Neural crest cell (in vitro differentiated cells): ENCODE measurements around the gene GLDN. TPM values are rescaled to one million over a fixed set of nuclear protein-coding genes. Genes with fewer than 3 reads are reported as not detected.

Source experiments
- DNase-seq: peaks from one replicate; pipeline ENCODE4 v3.0.0; 2021; ENCODE audit warnings: low read depth, mixed read lengths, low spot score
- H3K27ac Mint-ChIP-seq: one replicate; pipeline ENCODE4 v1.8.0; 2021; ENCODE audit warnings: mild to moderate bottlenecking, mixed read lengths; ENCODE audit not compliant: unreplicated experiment
- H3K27me3 Mint-ChIP-seq: 2 replicates; pipeline ENCODE4 v1.8.0; 2021; ENCODE audit warnings: low read depth, mild to moderate bottlenecking, mixed read lengths
- H3K36me3 Mint-ChIP-seq: 2 replicates; pipeline ENCODE4 v1.8.0; 2021; ENCODE audit warnings: low read depth, mild to moderate bottlenecking, mixed read lengths
- H3K4me1 Mint-ChIP-seq: 2 replicates; pipeline ENCODE4 v1.8.0; 2021; ENCODE audit warnings: mixed read lengths
- H3K4me3 Mint-ChIP-seq: one replicate; pipeline ENCODE4 v1.8.0; 2021; ENCODE audit warnings: mild to moderate bottlenecking, mixed read lengths
- H3K9me3 Mint-ChIP-seq: 2 replicates; pipeline ENCODE4 v1.8.0; 2021; ENCODE audit warnings: mixed read lengths
- total RNA-seq: library from RNA; stranded (reverse); gene quantifications from 2 replicates; pipeline ENCODE4 v1.2.1, GENCODE V29; 2021
- TF ChIP-seq, protein P1 (sequence below): fragments of 200-600 bp; sonication (generic); conservative IDR thresholded peaks from 2 replicates; pipeline ENCODE4 v1.5.0; 2021; ENCODE audit warnings: antibody characterized with exemption, mild to moderate bottlenecking

The GLDN gene
- total RNA-seq, 1 donor from 2014 or later = 2.4 TPM

DNA sequence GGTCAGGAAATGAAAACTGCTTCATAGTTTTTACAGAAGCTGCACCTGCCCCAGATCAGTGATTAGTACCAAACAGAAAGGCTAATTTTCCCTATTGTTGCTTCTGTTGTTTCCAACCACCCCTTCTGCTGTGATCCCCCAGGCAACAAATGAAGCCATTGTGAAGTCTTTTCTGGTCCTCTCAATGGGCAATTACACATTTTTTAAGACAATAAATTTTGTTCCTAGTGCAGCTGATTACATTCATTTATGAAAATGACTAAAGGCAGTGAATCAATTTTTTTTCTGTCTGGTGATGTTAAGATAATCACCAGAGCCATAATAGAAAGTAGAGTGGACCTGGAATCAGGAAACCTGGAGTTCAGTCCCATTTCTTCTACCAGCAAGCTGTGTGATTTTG is 32.7 kb downstream of the GLDN start:
- DNase-seq = no peak
- H3K4me1 Mint-ChIP-seq = no peaks in the 10 kb centered on the region
- TF ChIP-seq, protein P1, sequence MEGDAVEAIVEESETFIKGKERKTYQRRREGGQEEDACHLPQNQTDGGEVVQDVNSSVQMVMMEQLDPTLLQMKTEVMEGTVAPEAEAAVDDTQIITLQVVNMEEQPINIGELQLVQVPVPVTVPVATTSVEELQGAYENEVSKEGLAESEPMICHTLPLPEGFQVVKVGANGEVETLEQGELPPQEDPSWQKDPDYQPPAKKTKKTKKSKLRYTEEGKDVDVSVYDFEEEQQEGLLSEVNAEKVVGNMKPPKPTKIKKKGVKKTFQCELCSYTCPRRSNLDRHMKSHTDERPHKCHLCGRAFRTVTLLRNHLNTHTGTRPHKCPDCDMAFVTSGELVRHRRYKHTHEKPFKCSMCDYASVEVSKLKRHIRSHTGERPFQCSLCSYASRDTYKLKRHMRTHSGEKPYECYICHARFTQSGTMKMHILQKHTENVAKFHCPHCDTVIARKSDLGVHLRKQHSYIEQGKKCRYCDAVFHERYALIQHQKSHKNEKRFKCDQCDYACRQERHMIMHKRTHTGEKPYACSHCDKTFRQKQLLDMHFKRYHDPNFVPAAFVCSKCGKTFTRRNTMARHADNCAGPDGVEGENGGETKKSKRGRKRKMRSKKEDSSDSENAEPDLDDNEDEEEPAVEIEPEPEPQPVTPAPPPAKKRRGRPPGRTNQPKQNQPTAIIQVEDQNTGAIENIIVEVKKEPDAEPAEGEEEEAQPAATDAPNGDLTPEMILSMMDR = no peak
- H3K36me3 Mint-ChIP-seq = no peaks in the 10 kb centered on the region
- no peaks in the 10 kb centered on the region for H3K9me3 Mint-ChIP-seq
- no peaks in the 10 kb centered on the region for H3K27me3 Mint-ChIP-seq
- no peak overlapping the region for H3K27ac Mint-ChIP-seq
- H3K4me3 Mint-ChIP-seq = no peak overlapping the region

GRCh38 chr15:51375966-51376640 is 34.6 kb downstream of the GLDN start:
- DNase-seq = no peak
- Mint-ChIP-seq H3K27ac (no peak overlapping the region), H3K4me1 (peaks cover 1% of the 10 kb centered on the region), H3K36me3 (no peaks in the 10 kb centered on the region), H3K27me3 (no peaks in the 10 kb centered on the region), H3K4me3 (no peak overlapping the region), H3K9me3 (no peaks in the 10 kb centered on the region)
- TF ChIP-seq, protein P1 = no peak

- TF ChIP-seq, protein P1 = no peak
- Mint-ChIP-seq H3K4me3 (no peak overlapping the region), H3K36me3 (no peaks in the 10 kb centered on the region)
Observed at GRCh38 chr15:51377038-51377786, 35.8 kb downstream of the GLDN start.

DNA sequence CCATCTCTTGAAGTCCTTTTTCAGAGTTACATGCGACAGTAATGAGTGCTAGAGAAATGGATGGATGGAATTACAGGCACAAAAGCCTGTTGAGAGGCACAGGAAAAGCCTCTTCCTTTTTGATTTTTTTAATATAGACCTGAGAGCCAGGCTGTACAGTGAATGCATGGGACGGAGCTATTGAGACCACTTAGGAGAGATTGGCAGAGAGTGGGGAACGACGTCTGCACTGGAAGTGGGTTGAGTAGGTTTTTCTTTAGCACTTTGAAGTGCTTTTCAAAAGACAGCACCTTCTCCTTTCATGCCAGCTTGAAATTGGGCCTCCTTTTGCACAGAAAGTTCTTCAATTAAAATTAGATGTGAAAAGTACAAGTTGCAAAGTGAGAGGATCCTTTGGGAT is 37.0 kb downstream of the GLDN start:
- no peak overlapping the region for H3K4me3 Mint-ChIP-seq
- H3K9me3 Mint-ChIP-seq = no peaks in the 10 kb centered on the region
- DNase-seq = no peak
- H3K27me3 Mint-ChIP-seq = no peaks in the 10 kb centered on the region
- no peak overlapping the region for H3K27ac Mint-ChIP-seq
- TF ChIP-seq, protein P1 = no peak
- peaks cover 8% of the 10 kb centered on the region for H3K4me1 Mint-ChIP-seq
- no peaks in the 10 kb centered on the region for H3K36me3 Mint-ChIP-seq

More at GRCh38 chr15:51377038-51377786, 35.8 kb downstream of the GLDN start:
- H3K27ac Mint-ChIP-seq = no peak overlapping the region
- H3K4me1 Mint-ChIP-seq = peaks cover 5% of the 10 kb centered on the region
- DNase-seq = no peak
- H3K9me3 Mint-ChIP-seq = no peaks in the 10 kb centered on the region
- H3K27me3 Mint-ChIP-seq = no peaks in the 10 kb centered on the region

GRCh38 chr15:51379390-51379789 is 37.9 kb downstream of the GLDN start:
- DNase-seq = no peak

More at GRCh38 chr15:51379390-51379789, 37.9 kb downstream of the GLDN start:
- Mint-ChIP-seq H3K36me3 (no peaks in the 10 kb centered on the region), H3K4me1 (peaks cover 8% of the 10 kb centered on the region), H3K27me3 (no peaks in the 10 kb centered on the region), H3K4me3 (no peak overlapping the region), H3K27ac (no peak overlapping the region), H3K9me3 (no peaks in the 10 kb centered on the region)
- TF ChIP-seq, protein P1 = no peak
